CD14-positive monocyte (primary cell): ENCODE data around the gene CISTR. TPM values are rescaled to one million over a fixed set of nuclear protein-coding genes. Genes with fewer than 3 reads are reported as not detected.

Experiments
- DNase-seq, 3 donors: peaks; one replicate each; pipeline ENCODE4 v3.0.0-alpha.2; 2011 to 2022
- H2AFZ ChIP-seq: 2 replicates; pipeline ENCODE4 v1.6.0; 2012; ENCODE audit warnings: mild to moderate bottlenecking, low read depth, low read length, inconsistent platforms; ENCODE audit not compliant: insufficient read depth, poor library complexity, severe bottlenecking
- H3K27ac ChIP-seq, 2 donors: 1 replicate in 1 of 2; 2 replicates in 1 of 2; pipeline ENCODE4 v1.5.1; 2012 to 2013; ENCODE audit warnings: low read length in 2 of 2, control low read depth in 1 of 2, inconsistent platforms in 1 of 2, low read depth in 1 of 2, mild to moderate bottlenecking in 1 of 2
- H3K27me3 ChIP-seq, 2 donors: one replicate each; pipeline versions ENCODE4 v1.6.0 to v1.6.1; 2011 to 2013; ENCODE audit warnings: low read length in 2 of 2; ENCODE audit not compliant: control insufficient read depth in 2 of 2, insufficient read depth in 2 of 2
- H3K36me3 ChIP-seq, 2 donors: replicated peaks in 1 of 2; 1 replicate in 1 of 2; 2 replicates in 1 of 2; pipeline versions ENCODE4 v1.5.1 to v1.6.1; 2012 to 2013; ENCODE audit warnings: low read length in 2 of 2, control low read depth in 1 of 2, inconsistent platforms in 1 of 2, mild to moderate bottlenecking in 1 of 2; ENCODE audit not compliant: insufficient read depth in 2 of 2, control insufficient read depth in 1 of 2
- H3K4me1 ChIP-seq, 2 donors: 1 replicate in 1 of 2; 2 replicates in 1 of 2; pipeline versions ENCODE4 v1.5.1 to v1.6.1; 2012 to 2013; ENCODE audit warnings: low read length in 2 of 2, control low read depth in 1 of 2, inconsistent platforms in 1 of 2, mild to moderate bottlenecking in 1 of 2, moderate library complexity in 1 of 2; ENCODE audit not compliant: insufficient read depth in 2 of 2, control insufficient read depth in 1 of 2
- H3K4me2 ChIP-seq: replicated peaks from 2 replicates; pipeline ENCODE3; 2012; ENCODE audit warnings: low read length, moderate library complexity, mild to moderate bottlenecking; ENCODE audit not compliant: poor library complexity, severe bottlenecking; ENCODE audit errors: extremely low read depth
- H3K4me3 ChIP-seq, 3 experiments: fragments of 200-600 bp in 1 of 3; sonication (generic) in 1 of 3; replicated peaks in 1 of 3; 1 replicate in 2 of 3; 2 replicates in 1 of 3; pipeline ENCODE4 v1.5.1; 2011 to 2013; ENCODE audit warnings: low read length in 3 of 3, mild to moderate bottlenecking in 3 of 3, control low read depth in 2 of 3, low read depth in 2 of 3, inconsistent platforms in 1 of 3, moderate library complexity in 1 of 3
- H3K79me2 ChIP-seq: 2 replicates; pipeline ENCODE4 v1.6.0; 2012; ENCODE audit warnings: mild to moderate bottlenecking, control low read depth, inconsistent platforms, low read length, moderate library complexity; ENCODE audit not compliant: insufficient read depth
- H3K9ac ChIP-seq: 2 replicates; pipeline ENCODE4 v1.6.0; 2017; ENCODE audit warnings: low read length, mild to moderate bottlenecking; ENCODE audit not compliant: insufficient read depth, poor library complexity, severe bottlenecking
- H3K9me3 ChIP-seq, 2 donors: replicated peaks in 1 of 2; 1 replicate in 1 of 2; 2 replicates in 1 of 2; pipeline versions ENCODE4 v1.5.1 to v1.6.1; 2012 to 2013; ENCODE audit warnings: low read length in 2 of 2, control low read depth in 1 of 2; ENCODE audit not compliant: control insufficient read depth in 1 of 2, insufficient read depth in 1 of 2
- H4K20me1 ChIP-seq: 2 replicates; pipeline ENCODE4 v1.6.0; 2012; ENCODE audit warnings: mild to moderate bottlenecking, low read length, control low read depth, moderate library complexity; ENCODE audit not compliant: insufficient read depth
- H3K27ac Mint-ChIP-seq, 7 donors: one replicate each; pipeline ENCODE4 v1.8.0; 2020; ENCODE audit warnings: mild to moderate bottlenecking in 7 of 7, mixed read lengths in 7 of 7, moderate library complexity in 6 of 7, inconsistent platforms in 2 of 7
- H3K27me3 Mint-ChIP-seq, 3 donors: one replicate each; pipeline ENCODE4 v1.8.0; 2021 to 2022; ENCODE audit warnings: low read depth in 3 of 3, mild to moderate bottlenecking in 3 of 3, mixed read lengths in 3 of 3, moderate library complexity in 3 of 3, inconsistent platforms in 1 of 3
- H3K36me3 Mint-ChIP-seq, 2 donors: one replicate each; pipeline ENCODE4 v1.8.0; 2020; ENCODE audit warnings: mixed read lengths in 2 of 2, inconsistent platforms in 1 of 2, mild to moderate bottlenecking in 1 of 2
- H3K4me1 Mint-ChIP-seq: one replicate; pipeline ENCODE4 v1.8.0; 2020; ENCODE audit warnings: mild to moderate bottlenecking, mixed read lengths
- H3K4me3 Mint-ChIP-seq, 2 donors: one replicate each; pipeline ENCODE4 v1.8.0; 2020; ENCODE audit warnings: mild to moderate bottlenecking in 2 of 2, mixed read lengths in 2 of 2, moderate library complexity in 1 of 2
- H3K9me3 Mint-ChIP-seq, 7 donors: one replicate each; pipeline ENCODE4 v1.8.0; 2020 to 2022; ENCODE audit warnings: mixed read lengths in 7 of 7, mild to moderate bottlenecking in 6 of 7, moderate library complexity in 6 of 7, inconsistent platforms in 2 of 7
- WGBS: methylation state at CpG from one replicate; pipeline ENCODE4 v1.1.5; 2013; ENCODE audit warnings: missing lambda C conversion rate; ENCODE audit not compliant: insufficient coverage; 5-methylcytosine and 5-hydroxymethylcytosine counted together
- intact Hi-C, 2 donors: fragments of 100-400 bp; cut with micrococcal nuclease; formaldehyde crosslinking; loops; one replicate each; pipeline versions ENCODE4 v1.15.0 to v1.15.1; 2023
- polyA plus RNA-seq, 3 donors: library from polyadenylated mRNA; depleted of rRNA in 1 of 3; unstranded in 2 of 3; stranded (reverse) in 1 of 3; fragments of 300-500 nt in 2 of 3; fragments of >200 nt in 1 of 3; fragmentation: Illumina TruSeq in 2 of 3; gene quantifications; 1 replicate in 2 of 3; 2 replicates in 1 of 3; pipeline ENCODE4 v1.2.3, GENCODE V29; 2012 to 2021
- TF ChIP-seq, protein P1 (sequence below): fragments of 200-600 bp; IDR thresholded peaks from one replicate; pipeline ENCODE4 v1.8.0; 2022; ENCODE audit warnings: antibody characterized with exemption, mild to moderate bottlenecking

CISTR gene
- polyA plus RNA-seq, 3 donors: not detected

DNA sequence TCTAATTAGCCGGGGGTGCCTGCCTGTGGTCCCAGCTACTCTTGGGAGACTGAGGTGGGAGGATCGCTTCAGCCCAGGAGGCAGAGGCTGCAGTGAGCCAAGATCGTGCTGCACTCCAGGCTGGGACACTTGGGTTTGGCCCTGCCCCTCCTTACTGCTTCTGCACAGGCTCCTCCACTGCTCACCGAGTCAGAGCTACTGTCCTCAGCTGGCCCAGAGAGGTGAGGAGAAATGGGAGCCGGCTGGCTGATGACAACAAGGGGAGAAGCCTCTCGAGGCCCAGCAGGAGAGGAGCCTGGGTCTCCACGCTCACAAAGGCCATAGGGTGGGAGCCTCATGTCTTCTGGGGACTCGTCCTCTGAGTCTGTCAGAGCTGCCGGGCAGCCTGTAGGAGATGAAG, 38.3 kb downstream of the CISTR start:
- Mint-ChIP-seq H3K27me3 (peaks cover 6 to 11% (median 9%) of the 10 kb centered on the region in 3 donors), H3K9me3 (no peaks in the 10 kb centered on the region), H3K27ac (no peak overlapping the region), H3K4me3 (no peak overlapping the region), H3K36me3 (peaks cover 60 to 67% of the 10 kb centered on the region in 2 donors), H3K4me1 (peaks cover 2% of the 10 kb centered on the region)
- H3K9ac ChIP-seq: no peak overlapping the region
- H3K27me3 ChIP-seq: peaks cover 0 to 3% of the 10 kb centered on the region in 2 donors
- no peak overlapping the region for H3K4me2 ChIP-seq
- H2AFZ ChIP-seq: no peak overlapping the region
- no peak for DNase-seq
- TF ChIP-seq, protein P1, sequence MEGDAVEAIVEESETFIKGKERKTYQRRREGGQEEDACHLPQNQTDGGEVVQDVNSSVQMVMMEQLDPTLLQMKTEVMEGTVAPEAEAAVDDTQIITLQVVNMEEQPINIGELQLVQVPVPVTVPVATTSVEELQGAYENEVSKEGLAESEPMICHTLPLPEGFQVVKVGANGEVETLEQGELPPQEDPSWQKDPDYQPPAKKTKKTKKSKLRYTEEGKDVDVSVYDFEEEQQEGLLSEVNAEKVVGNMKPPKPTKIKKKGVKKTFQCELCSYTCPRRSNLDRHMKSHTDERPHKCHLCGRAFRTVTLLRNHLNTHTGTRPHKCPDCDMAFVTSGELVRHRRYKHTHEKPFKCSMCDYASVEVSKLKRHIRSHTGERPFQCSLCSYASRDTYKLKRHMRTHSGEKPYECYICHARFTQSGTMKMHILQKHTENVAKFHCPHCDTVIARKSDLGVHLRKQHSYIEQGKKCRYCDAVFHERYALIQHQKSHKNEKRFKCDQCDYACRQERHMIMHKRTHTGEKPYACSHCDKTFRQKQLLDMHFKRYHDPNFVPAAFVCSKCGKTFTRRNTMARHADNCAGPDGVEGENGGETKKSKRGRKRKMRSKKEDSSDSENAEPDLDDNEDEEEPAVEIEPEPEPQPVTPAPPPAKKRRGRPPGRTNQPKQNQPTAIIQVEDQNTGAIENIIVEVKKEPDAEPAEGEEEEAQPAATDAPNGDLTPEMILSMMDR: no peak
- H3K36me3 ChIP-seq: peaks cover 44 to 71% of the 10 kb centered on the region in 2 donors
- intact Hi-C loops: no loop called here
- H3K4me1 ChIP-seq: no peaks in the 10 kb centered on the region
- H4K20me1 ChIP-seq: no peaks in the 10 kb centered on the region
- WGBS: 100% methylated on average over 6 of the region's 9 CpGs
- no peak overlapping the region for H3K27ac ChIP-seq
- H3K9me3 ChIP-seq: no peaks in the 10 kb centered on the region
- no peak overlapping the region for H3K4me3 ChIP-seq
- H3K79me2 ChIP-seq: no peaks in the 10 kb centered on the region

DNA sequence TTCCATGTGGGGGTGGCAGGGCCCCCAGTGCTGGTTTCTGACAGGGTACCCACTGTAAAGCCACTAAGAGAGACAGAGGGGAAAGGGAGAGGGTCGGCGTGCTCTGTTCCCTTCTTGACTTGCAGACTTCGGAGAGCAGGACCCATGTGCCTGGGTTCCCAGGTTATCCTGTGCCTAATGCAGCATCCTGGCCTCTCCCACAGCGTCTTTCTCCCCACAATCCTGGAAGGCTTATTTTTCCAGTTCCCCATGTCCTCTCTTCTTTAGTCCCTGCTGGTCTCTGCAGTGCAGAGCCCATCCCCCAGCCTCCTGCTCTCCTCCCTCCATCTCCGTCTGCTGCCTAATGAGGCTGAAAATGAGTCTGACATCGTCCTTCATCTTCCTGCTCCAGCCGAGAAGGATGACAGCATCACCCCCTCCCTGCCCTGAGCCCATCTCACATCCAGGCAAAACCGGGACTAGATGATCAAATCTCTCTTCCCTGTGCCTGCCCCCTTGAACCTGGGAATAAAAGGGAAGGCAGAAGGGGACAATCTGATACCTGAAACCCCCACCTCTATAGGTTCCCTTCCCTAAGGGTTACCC, 39.6 kb downstream of the CISTR start:
- 92% methylated on average over 2 of the region's 8 CpGs for WGBS
- no peaks in the 10 kb centered on the region for H4K20me1 ChIP-seq
- no peaks in the 10 kb centered on the region for H3K4me1 ChIP-seq
- H3K4me1 Mint-ChIP-seq: peaks cover 2% of the 10 kb centered on the region
- H3K9me3 Mint-ChIP-seq: no peaks in the 10 kb centered on the region
- no peak overlapping the region for H3K4me3 Mint-ChIP-seq
- peaks cover 14 to 18% (median 15%) of the 10 kb centered on the region in 3 donors for H3K27me3 Mint-ChIP-seq
- H3K9ac ChIP-seq: no peak overlapping the region
- no peak overlapping the region for H3K4me3 ChIP-seq
- DNase-seq: no peak
- H3K36me3 Mint-ChIP-seq: peaks cover 54 to 57% of the 10 kb centered on the region in 2 donors
- peaks cover 5 to 6% of the 10 kb centered on the region in 2 donors for H3K27me3 ChIP-seq
- H3K4me2 ChIP-seq: no peak overlapping the region
- H3K36me3 ChIP-seq: peaks cover 38 to 60% of the 10 kb centered on the region in 2 donors
- H3K79me2 ChIP-seq: no peaks in the 10 kb centered on the region
- no peak overlapping the region for H2AFZ ChIP-seq
- TF ChIP-seq, protein P1: no peak
- intact Hi-C loops: no loop called here
- no peaks in the 10 kb centered on the region for H3K9me3 ChIP-seq
- H3K27ac Mint-ChIP-seq: no peak overlapping the region
- H3K27ac ChIP-seq: no peak overlapping the region
